Caco-2 (cell line): Measurements from ENCODE around the gene ST8SIA6. TPM values are rescaled to one million over a fixed set of nuclear protein-coding genes. Genes with fewer than 3 reads are reported as not detected.
A peak's percentile ranks its signal among the peaks of the same experiment; 100 is the strongest.

ENCODE experiments used
- BruUV-seq: library from RNA; stranded (reverse); fragments of 400-500 nt; replicated peaks from 2 replicates; lab custom pipeline; 2021; lab: Mats Ljungman, UMichigan
- CTCF ChIA-PET: fragments of 300-600 bp; sonication (Branson Sonifier 250); formaldehyde crosslinking; loops from one replicate; lab custom pipeline; 2022; ENCODE audit warnings: antibody characterized with exemption; lab: Charles Lee
- POLR2A ChIA-PET: fragments of 300-600 bp; sonication (Branson Sonifier 250); formaldehyde crosslinking; loops from one replicate; lab custom pipeline; 2022; ENCODE audit warnings: antibody characterized with exemption; lab: Charles Lee
- DNase-seq, 2 experiments: peaks; one replicate each; pipeline versions ENCODE4 v3.0.0 to v3.0.0-alpha.2; 2020 to 2022
- H3K27me3 ChIP-seq: replicated peaks from 2 replicates; pipeline ENCODE4 v1.6.0; 2011; ENCODE audit warnings: low read length; ENCODE audit not compliant: control insufficient read depth, insufficient read depth
- H3K36me3 ChIP-seq: 2 replicates; pipeline ENCODE4 v1.5.1; 2011; ENCODE audit warnings: low read length; ENCODE audit not compliant: control insufficient read depth, insufficient read depth
- H3K4me1 ChIP-seq: fragments of 250-450 bp; sonication (Bioruptor Pico); 2 replicates; pipeline ENCODE4 v1.5.1; 2020; ENCODE audit warnings: mild to moderate bottlenecking
- H3K4me3 ChIP-seq: 2 replicates; pipeline ENCODE4 v1.5.1; 2011; ENCODE audit warnings: low read depth, mild to moderate bottlenecking, control low read depth, low read length
- H3K9me3 ChIP-seq: fragments of 250-450 bp; sonication (Bioruptor Pico); 2 replicates; pipeline ENCODE4 v1.5.1; 2020; ENCODE audit warnings: mild to moderate bottlenecking, moderate library complexity
- H3K27ac Mint-ChIP-seq: one replicate; pipeline ENCODE4 v1.8.0; 2022; ENCODE audit warnings: mixed read lengths; ENCODE audit not compliant: unreplicated experiment
- H3K27me3 Mint-ChIP-seq: one replicate; pipeline ENCODE4 v1.8.0; 2022; ENCODE audit warnings: mixed read lengths; ENCODE audit not compliant: insufficient read depth, unreplicated experiment
- H3K36me3 Mint-ChIP-seq: one replicate; pipeline ENCODE4 v1.8.0; 2022; ENCODE audit warnings: mild to moderate bottlenecking, mixed read lengths; ENCODE audit not compliant: insufficient read depth, unreplicated experiment
- H3K4me1 Mint-ChIP-seq: one replicate; pipeline ENCODE4 v1.8.0; 2022; ENCODE audit warnings: low read depth, mixed read lengths; ENCODE audit not compliant: unreplicated experiment
- H3K4me3 Mint-ChIP-seq: one replicate; pipeline ENCODE4 v1.8.0; 2022; ENCODE audit warnings: mild to moderate bottlenecking, moderate library complexity, mixed read lengths; ENCODE audit not compliant: unreplicated experiment
- H3K9me3 Mint-ChIP-seq: one replicate; pipeline ENCODE4 v1.8.0; 2022; ENCODE audit warnings: mixed read lengths; ENCODE audit not compliant: unreplicated experiment
- intact Hi-C: fragments of 100-400 bp; cut with micrococcal nuclease; formaldehyde crosslinking; loops from one replicate; pipeline ENCODE4 v1.10.0; 2022; ENCODE audit not compliant: unreplicated experiment
- total RNA-seq: library from RNA; stranded (reverse); gene quantifications from 2 replicates; pipeline ENCODE4 v1.2.3, GENCODE V29; 2022
- TF ChIP-seq, protein P1 (sequence below), 2 experiments: fragments of 200-600 bp in 1 of 2; IDR thresholded peaks; 1 replicate in 1 of 2; 2 replicates in 1 of 2; pipeline versions ENCODE4 v1.5.1 to v1.8.0; 2011 to 2022; ENCODE audit warnings: antibody characterized with exemption in 1 of 2, control low read depth in 1 of 2, inconsistent platforms in 1 of 2, low read depth in 1 of 2, low read length in 1 of 2, mild to moderate bottlenecking in 1 of 2, moderate library complexity in 1 of 2; ENCODE audit not compliant: insufficient read depth in 1 of 2, severe bottlenecking in 1 of 2, unreplicated experiment in 1 of 2

ST8SIA6 gene
- total RNA-seq, 1 experiment from 2014 or later = 0.16 TPM

DNA sequence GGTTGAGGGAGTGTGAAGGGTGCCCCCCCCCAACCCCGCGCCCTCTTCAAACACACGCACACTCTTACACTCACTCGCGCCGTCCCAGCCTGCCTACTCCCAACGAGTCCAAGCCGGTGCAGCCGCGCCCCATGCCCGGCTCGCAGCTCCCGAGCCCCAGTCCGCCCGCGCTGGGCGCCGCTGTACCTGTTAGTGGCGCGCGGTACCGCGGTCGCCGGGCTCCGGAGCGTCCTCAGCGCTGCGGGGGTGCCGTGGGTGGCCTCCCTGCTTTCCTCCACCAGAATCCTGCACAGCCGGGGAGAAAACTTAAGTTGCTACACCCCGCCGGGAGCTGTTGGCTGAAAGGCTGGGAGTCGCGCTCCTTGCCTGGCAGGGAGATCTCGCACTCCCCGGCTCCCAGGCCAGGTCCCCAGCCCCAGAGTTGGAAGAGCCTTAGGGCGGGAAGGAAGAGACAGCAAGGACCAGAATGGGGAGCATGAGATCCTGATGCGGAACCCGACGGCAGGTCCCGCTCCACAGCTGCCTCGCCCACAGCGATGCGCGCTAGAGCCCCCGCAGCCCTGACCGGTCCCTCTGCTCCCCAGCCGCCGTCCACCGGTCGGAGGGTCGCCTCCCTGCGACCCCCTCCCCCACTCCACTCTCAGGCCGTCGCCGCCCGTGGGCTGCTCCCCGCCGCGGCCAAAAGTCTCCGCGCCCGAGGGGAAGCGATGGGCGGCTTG is 863 bp downstream of the ST8SIA6 start:
- Mint-ChIP-seq H3K4me3 (peak overlapping the region; percentile 79), H3K27ac (no peak overlapping the region), H3K36me3 (no peaks in the 10 kb centered on the region), H3K27me3 (peaks cover 27% of the 10 kb centered on the region), H3K4me1 (no peaks in the 10 kb centered on the region), H3K9me3 (peaks cover 11% of the 10 kb centered on the region)
- Histone ChIP-seq H3K4me1 (peaks cover 9% of the 10 kb centered on the region; the same call in 1 of the 2 replicates), H3K36me3 (no peaks in the 10 kb centered on the region), H3K4me3 (peak overlapping the region; percentile 46), H3K9me3 (peaks cover 8% of the 10 kb centered on the region), H3K27me3 (peaks cover 4% of the 10 kb centered on the region; the same call in 1 of the 2 replicates)
- BruUV-seq = no TSS peak
- POLR2A ChIA-PET = no interaction called here
- DNase-seq = peak; percentile 50 to 55
- CTCF ChIA-PET = interaction anchor here (2.8 kb wide), 1 partner anchor 163 kb away, joined by 7 read pairs; no protein-coding TSS in a partner anchor
- intact Hi-C loops = loop anchor here (1.0 to 2.0 kb wide), 2 partner anchors 65 to 146 kb away; no protein-coding TSS in a partner anchor
- TF ChIP-seq, protein P1, sequence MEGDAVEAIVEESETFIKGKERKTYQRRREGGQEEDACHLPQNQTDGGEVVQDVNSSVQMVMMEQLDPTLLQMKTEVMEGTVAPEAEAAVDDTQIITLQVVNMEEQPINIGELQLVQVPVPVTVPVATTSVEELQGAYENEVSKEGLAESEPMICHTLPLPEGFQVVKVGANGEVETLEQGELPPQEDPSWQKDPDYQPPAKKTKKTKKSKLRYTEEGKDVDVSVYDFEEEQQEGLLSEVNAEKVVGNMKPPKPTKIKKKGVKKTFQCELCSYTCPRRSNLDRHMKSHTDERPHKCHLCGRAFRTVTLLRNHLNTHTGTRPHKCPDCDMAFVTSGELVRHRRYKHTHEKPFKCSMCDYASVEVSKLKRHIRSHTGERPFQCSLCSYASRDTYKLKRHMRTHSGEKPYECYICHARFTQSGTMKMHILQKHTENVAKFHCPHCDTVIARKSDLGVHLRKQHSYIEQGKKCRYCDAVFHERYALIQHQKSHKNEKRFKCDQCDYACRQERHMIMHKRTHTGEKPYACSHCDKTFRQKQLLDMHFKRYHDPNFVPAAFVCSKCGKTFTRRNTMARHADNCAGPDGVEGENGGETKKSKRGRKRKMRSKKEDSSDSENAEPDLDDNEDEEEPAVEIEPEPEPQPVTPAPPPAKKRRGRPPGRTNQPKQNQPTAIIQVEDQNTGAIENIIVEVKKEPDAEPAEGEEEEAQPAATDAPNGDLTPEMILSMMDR (IDR thresholded peaks at IDR 0.05; ENCODE audit: insufficient read depth in 1 of 2, low read depth in 1 of 2, low read length in 1 of 2, severe bottlenecking in 1 of 2, unreplicated experiment in 1 of 2) = no peak

DNA sequence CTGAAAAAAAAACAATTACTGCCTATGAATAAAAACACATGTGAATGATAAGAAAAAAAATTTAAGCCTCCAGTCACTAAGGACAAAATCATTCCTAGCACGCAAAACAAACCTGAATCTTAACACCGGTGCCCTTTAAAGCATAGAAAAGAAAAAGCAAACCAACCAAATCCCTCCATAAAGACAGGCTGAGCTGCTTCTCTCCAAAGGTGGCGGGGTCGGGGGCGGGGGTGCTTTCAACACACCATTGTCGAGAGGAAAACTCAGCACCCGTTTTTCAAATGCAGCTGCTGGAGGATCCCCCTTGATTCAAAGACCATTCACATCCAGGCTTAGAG is 1.4 kb downstream of the ST8SIA6 start:
- TF ChIP-seq, protein P1 (IDR thresholded peaks at IDR 0.05; ENCODE audit: insufficient read depth in 1 of 2, low read depth in 1 of 2, low read length in 1 of 2, severe bottlenecking in 1 of 2, unreplicated experiment in 1 of 2) = no peak
- Mint-ChIP-seq H3K4me1 (no peaks in the 10 kb centered on the region), H3K27me3 (peaks cover 27% of the 10 kb centered on the region), H3K36me3 (no peaks in the 10 kb centered on the region), H3K27ac (no peak overlapping the region), H3K9me3 (peaks cover 11% of the 10 kb centered on the region), H3K4me3 (peak overlapping the region; percentile 79)
- BruUV-seq = no TSS peak
- peaks cover 8% of the 10 kb centered on the region for H3K9me3 ChIP-seq
- POLR2A ChIA-PET = no interaction called here
- H3K36me3 ChIP-seq = no peaks in the 10 kb centered on the region
- peaks cover 4% of the 10 kb centered on the region; the same call in 1 of the 2 replicates for H3K27me3 ChIP-seq
- peaks cover 9% of the 10 kb centered on the region; the same call in 1 of the 2 replicates for H3K4me1 ChIP-seq
- no peak for DNase-seq
- intact Hi-C loops = loop anchor here (1.0 to 2.0 kb wide), 2 partner anchors 64 to 146 kb away; no protein-coding TSS in a partner anchor
- peak overlapping the region; percentile 46 for H3K4me3 ChIP-seq
- CTCF ChIA-PET = interaction anchor here (2.8 kb wide), 1 partner anchor 163 kb away, joined by 7 read pairs; no protein-coding TSS in a partner anchor

DNA sequence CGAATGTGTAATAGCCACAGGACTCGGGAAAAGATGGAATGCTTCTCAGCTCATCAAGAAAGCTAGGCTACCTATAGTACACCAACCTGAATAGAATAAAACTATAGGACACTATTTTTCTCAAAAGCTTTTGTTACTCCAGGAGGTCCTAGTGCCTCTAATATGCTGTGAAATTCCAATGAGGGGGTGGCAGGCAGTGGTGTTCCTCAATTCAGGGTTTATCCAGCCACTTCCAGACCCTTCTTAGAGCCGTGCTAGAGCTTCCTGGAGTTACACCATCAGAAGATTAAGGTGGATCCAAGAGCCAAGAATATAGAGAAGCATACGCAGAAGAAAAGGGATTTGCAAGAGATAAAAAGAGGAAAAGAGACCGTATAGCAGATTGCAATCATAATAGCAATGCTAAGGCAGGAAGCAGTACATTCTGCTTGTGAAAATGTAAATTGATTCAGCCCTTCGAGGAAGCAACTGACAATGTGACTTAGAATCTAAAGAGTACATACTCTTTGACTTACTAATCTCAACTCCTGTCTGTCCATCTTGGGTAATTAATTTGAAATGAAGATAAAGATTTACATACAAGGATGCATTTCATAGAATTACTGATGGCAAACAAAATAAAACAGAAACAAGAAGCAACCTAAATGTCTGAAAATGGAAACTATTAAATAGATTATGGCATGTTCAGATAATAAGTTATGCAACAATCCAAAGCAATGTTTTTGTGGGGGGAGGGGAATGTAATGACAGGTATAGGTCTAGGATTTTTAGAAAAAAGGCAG is 2.1 kb downstream of the ST8SIA6 start:
- peaks cover 11% of the 10 kb centered on the region for H3K9me3 Mint-ChIP-seq
- TF ChIP-seq, protein P1 (IDR thresholded peaks at IDR 0.05; ENCODE audit: insufficient read depth in 1 of 2, low read depth in 1 of 2, low read length in 1 of 2, severe bottlenecking in 1 of 2, unreplicated experiment in 1 of 2) = no peak
- DNase-seq = no peak
- peaks cover 27% of the 10 kb centered on the region for H3K27me3 Mint-ChIP-seq
- no peaks in the 10 kb centered on the region for H3K36me3 Mint-ChIP-seq
- CTCF ChIA-PET = interaction anchor here (2.8 kb wide), 1 partner anchor 162 kb away, joined by 7 read pairs; no protein-coding TSS in a partner anchor
- H3K27ac Mint-ChIP-seq = no peak overlapping the region
- intact Hi-C loops = loop anchor here (2.0 kb wide), 1 partner anchor 63 kb away; no protein-coding TSS in a partner anchor
- Histone ChIP-seq H3K27me3 (peaks cover 4% of the 10 kb centered on the region; the same call in 1 of the 2 replicates), H3K4me1 (peaks cover 9% of the 10 kb centered on the region; the same call in 1 of the 2 replicates), H3K9me3 (peaks cover 8% of the 10 kb centered on the region), H3K36me3 (no peaks in the 10 kb centered on the region), H3K4me3 (no peak overlapping the region)
- no peaks in the 10 kb centered on the region for H3K4me1 Mint-ChIP-seq
- H3K4me3 Mint-ChIP-seq = no peak overlapping the region
- POLR2A ChIA-PET = no interaction called here
- BruUV-seq = no TSS peak
